Erythroblast (primary cell): Measurements from ENCODE around the gene TAP2.
"Not testable (repeated sequence)": the region's sequence is repeated elsewhere in the genome, so short reads cannot be mapped to it uniquely, and the experiment has no call there.

Experiments used
- DNase-seq, 2 experiments: peaks; one replicate each; lab custom pipeline; 2025; lab: John Stamatoyannopoulos, UW
- GATA1 ChIP-seq: IDR thresholded peaks from 2 replicates; pipeline ENCODE4 v1.6.1; 2011; ENCODE audit warnings: low read depth, mild to moderate bottlenecking, control low read depth, low read length, moderate library complexity
- POLR2A ChIP-seq: IDR thresholded peaks from 2 replicates; pipeline ENCODE4 v1.6.1; 2011; ENCODE audit warnings: mild to moderate bottlenecking, low read length

TAP2 gene

DNA sequence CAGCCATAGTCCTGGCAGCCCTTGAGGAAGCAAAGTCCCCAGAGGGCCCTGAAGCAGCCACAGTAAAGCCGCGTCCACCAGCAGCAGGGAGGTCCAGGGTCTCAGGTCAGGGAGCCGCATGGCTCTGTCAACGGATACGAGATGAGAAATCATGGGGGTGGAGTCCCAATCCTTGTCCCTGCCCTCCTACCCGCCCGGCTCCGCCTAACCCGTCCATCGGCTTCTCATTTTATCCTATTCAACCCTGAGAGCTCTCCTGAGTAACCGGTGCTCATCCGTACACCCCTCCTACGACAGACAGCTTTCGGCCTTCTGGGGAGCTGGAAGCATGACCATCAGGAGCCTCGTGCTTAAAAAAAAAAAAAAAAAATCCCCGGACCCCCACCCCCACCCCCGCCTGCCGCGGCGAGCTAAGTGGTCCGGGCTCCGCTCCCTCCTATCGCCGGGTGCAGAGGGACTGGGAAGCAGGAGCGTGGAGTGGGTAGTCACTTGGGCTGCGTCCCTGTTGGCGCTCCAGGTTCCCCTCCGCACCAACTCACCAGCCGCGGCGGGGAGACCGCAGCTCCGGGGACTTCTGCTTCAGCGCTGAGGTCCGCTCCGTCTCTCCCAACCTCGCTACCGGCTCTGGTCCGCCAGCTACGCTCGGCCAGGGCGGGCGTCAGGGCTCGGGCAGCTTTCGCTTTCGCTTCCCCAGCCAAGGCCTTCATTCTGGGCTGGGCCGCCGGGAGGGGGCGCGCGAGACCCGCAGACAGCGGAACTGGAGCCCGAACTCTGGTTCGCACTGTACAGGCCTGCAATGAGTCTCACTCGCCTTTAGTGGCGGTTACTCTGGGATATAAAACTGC is at the start of gene TAP2:
TAP2 (minus strand) TSS at position 626 of the 845 bp plus-strand sequence; CDS start at position 120, 506 bp downstream.
- TF ChIP-seq GATA1 (no peak), POLR2A (peak; percentile 22)
- peak; percentile 92 to 97 for DNase-seq

- no peak for DNase-seq
Measured at GRCh38 chr6:32887616-32888015, 49.1 kb upstream of the TAP2 start.

GRCh38 chr6:32886681-32887383 is 48.3 kb upstream of the TAP2 start:
- DNase-seq, result no peak
- TF ChIP-seq GATA1, result no peak
- no peak for TF ChIP-seq POLR2A

More at GRCh38 chr6:32887616-32888015, 49.1 kb upstream of the TAP2 start:
- TF ChIP-seq GATA1, result no peak
- no peak for TF ChIP-seq POLR2A

- peak; percentile 78 to 86 for DNase-seq
- TF ChIP-seq GATA1 (no peak), POLR2A (no peak)
Measured at GRCh38 chr6:32885698-32886286, 47.3 kb upstream of the TAP2 start.

DNA sequence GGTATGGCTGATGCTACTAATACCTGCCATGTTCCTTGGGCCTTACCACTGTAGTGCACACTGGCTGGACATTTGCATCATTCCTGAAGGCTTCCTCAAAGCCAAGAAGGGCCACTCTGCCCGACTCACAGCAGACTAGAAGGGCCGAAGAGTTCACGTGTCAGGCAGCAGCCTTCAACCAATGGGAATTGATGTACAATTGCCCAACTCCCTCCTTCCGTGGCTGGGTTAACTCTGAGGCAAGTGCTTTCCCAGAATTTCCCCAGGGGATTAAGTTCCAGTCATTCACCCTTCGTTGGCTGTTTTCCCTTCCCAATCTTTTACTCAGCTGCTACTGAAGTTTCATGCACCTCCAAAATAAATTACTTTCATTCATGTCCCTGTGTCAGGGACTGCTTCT is 45.2 kb upstream of the TAP2 start:
- TF ChIP-seq POLR2A (no peak), GATA1 (no peak)
- no peak for DNase-seq

GRCh38 chr6:32882879-32883250 is 44.3 kb upstream of the TAP2 start:
- DNase-seq, result no peak
- no peak for TF ChIP-seq GATA1
- TF ChIP-seq POLR2A, result no peak

- not testable (repeated sequence) for DNase-seq
Measured at GRCh38 chr6:32880962-32881361, 42.4 kb upstream of the TAP2 start.

- TF ChIP-seq POLR2A, result no peak
- TF ChIP-seq GATA1, result no peak
- no peak for DNase-seq
Measured at GRCh38 chr6:32879691-32880090, 41.2 kb upstream of the TAP2 start.

- no peak for DNase-seq
- TF ChIP-seq GATA1, result no peak
Measured at GRCh38 chr6:32876603-32877002, 38.1 kb upstream of the TAP2 start.

DNA sequence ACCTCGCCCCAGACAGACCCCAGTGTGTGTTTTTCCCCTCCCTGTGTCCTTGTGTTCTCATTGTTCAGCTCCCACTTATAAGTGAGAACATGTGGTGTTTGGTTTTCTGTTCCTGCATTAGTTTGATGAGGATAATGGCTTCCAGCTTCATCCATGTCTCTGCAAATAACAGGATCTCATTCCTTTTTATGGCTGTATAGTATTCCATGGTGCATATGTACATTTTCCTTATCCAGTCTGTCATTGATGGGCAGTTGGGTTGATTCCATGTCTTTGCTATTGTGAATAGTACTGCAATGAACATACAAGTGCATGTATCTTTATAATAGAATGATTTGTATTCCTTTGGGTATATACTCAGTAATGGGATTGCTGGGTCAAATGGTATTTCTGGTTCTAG is 35.4 kb upstream of the TAP2 start:
- DNase-seq, result not testable (repeated sequence)

DNA sequence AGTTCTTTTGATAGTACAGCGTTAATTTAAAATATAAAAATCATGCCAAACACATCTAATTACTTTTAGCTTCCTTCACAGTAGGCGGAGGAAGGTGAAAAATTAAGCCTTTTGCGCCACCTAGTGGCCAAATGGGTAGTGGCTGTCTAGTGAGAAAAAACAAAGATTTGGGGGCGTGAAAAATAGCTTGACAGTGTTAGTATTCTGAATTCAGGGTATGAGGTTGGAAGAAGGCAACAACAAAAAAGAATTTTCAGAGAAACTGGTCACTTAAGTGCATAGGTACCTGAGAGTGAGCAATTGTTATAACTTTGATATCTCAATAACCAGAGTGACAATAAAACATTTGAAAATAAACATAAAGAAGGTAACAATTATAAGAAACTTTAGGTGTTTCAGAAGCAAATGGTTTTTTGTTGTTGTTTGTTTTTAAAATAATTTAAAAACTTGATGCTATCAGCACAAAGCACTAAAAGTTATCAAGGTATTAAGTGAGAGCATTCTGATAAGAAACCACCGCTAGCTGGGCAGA is 29.8 kb upstream of the TAP2 start:
- peak; percentile 79 to 91 for DNase-seq
- TF ChIP-seq POLR2A, result no peak
- no peak for TF ChIP-seq GATA1

DNA sequence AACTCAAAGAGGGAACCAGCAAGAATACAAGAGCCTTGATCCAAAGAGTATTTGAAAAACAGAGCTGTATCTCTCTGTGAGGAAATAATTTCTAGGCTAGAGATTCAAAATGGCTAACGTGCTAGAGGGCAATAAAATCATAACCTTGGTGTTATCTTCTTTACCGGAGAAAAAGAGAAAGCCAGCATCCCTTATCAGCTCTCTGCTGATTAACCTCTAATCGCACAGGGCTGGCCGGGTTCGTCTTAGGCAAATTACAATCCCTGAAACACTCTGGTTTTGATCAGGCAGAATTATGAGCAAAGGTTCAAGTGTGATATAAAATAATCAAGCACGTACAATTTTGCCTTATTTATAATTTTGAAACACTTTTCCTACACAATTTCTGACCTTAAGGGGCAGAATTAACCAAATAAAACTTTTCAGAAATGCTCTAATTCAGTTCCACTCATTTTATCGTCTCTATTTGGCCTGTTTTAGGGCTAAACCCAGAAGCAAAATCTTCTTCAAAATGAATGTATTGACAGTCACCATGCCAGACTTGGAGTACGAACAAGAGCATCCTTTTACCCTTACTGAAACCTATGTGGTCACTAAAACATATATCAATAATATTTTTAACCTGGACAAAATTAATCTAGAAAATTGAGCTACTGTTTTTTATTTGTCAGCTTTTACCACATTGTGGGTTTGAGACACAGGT is 29.2 kb upstream of the TAP2 start:
- TF ChIP-seq POLR2A, result no peak
- no peak for TF ChIP-seq GATA1
- DNase-seq, result peak in 1 of 2 experiments; percentile 33

- no peak for DNase-seq
- TF ChIP-seq POLR2A, result no peak
- no peak for TF ChIP-seq GATA1
Measured at GRCh38 chr6:32867022-32867477, 28.5 kb upstream of the TAP2 start.
